NCI-H2227 (cell line): ENCODE results near the gene DST.

Source experiments
- DNase-seq: peaks from one replicate; lab custom pipeline; 2025; ENCODE audit not compliant: unreplicated experiment; lab: John Stamatoyannopoulos, UW

The DST gene

DNA sequence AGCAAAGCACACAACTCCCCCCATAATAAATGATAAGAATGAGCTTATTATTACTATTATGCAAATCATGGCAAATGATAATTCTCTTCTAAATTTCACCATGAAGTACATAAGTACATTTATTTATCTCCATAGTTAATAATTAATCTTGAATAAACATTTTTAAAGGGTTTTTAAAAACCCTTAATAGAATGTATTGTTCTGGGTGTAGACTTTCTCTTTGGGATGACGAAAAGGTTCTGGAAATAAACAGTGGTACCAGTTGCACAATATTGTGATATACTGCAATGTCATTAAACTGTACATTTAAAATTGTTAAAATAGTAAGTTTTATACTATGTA, 18.0 kb downstream of the DST start:
- DNase-seq, result no peak

DNA sequence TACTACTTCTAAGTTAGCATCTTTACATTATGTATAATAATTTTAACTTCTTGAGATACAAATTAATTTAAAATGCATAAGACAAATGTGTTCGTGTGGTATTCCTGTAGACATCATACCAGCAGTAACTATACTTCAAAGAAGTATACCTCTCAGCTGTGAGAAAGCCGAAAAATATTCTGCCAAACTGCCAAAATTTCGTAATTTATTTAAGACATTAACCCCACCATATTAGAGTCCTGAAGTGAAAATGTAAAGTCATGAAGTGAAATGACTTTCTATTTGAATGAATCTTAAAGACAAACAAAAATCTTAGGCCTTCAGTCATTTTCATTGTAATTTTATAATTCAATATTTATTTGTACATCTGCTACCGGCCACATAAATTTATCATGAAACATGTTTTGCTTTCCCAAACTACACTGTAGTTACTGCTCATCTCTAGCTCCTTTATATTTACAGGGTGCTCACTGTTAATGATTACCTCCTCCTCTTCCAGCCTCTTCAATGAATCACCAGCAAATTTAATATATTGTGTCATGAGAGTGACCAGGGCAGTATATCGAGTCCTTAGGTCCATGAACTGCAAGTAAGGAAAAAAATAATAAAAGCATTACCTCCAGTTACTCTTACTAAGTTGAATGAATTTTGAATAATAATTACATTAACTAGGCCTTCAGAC, 18.5 kb downstream of the DST start:
- DNase-seq, result no peak

DNA sequence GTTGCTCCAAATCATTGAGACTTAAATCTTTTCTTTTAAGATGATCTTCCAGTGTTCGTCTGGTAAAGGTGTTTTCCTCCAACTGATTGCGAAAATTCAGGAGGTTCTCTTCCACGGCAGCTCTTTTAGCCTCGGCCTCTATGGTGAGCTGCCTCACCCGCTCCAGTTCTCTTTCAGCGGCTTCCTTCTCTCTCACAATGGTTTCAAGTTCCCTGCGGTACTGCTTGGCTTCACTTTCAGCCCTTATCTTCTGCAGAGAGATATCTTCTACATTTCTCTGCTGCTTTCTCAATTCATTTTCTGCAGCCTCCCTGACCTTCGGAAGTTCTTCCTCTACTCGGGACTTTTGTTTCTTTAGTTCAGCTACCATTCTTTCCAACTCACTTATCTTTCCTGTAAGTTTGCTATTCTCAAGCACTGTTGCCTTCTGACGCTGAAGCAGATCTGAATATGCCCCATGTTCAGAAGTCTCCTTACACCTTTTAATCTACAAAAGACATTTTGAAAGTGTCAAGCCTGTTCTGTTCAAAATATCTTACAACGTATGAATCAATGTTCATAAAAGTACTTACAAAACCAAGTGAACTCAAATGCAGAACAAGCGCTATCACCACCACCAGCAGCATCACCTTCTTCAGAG, 22.3 kb downstream of the DST start:
- DNase-seq, result no peak

DNA sequence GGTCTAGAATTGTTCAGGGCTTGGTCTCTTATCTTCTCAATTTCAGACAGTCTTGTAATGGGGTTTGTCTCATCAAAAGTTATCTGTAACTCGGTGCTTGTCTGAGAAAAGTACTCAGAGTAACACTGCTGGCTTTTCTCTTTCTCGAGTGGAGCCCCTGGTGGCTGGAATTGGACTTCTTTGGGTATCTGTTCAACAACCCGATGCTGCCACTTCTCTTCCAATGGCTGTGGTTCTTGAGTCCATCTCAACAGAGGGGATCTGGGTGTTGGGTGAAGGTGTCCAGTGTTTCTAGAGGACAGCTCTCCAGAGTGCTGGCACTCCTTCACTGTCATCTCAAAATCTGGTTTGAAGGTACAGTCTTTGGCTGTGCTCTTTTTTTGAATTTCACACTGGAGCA, 24.6 kb downstream of the DST start:
- DNase-seq, result no peak

DNA sequence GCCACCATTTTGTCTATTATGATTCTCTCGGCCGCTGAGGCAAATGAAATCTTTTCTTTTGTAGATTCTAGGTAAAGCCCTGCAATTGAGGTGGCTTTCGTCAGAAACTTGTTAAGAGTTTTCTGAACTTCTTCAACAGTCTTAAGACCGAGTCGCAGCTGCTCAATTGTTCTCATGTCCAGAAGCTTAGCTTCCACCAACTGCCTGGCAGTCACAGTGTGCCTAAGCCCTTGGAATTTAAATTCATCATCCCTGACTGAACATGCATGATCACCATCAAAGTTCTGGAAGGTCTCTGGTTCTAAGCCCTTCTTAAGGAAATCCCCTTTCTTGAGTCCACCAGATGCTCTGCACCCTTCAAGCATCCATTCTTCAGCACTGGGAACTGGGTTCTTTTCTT, 25.7 kb downstream of the DST start:
- no peak for DNase-seq

DNA sequence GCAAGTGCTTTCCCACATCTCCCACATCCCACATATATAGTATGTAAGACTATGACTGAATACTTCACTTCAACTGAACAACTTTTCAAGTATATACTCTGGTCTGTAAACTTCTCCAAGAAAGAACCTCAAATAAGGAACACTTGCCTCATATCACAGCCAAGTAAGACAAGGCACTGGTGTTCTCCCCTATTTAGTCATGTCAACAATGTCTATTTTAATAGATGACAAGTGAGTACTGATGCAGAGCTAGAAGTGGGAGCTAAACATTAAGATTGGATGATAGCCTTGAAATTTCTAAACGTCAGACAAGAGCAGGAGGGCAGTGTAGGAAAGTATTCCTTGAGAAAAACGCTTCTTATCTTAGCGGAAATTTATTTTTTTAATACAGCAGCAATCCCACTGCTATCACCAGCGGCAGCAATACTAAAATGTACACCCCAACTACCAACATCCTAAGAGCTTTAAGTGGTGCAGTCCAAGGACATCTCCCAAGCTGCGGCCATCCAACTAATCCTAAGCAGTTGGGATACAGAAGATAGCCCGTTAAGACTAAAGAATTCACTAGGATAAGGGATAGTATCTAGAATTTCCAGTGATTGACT, 29.3 kb downstream of the DST start:
- no peak for DNase-seq

DNA sequence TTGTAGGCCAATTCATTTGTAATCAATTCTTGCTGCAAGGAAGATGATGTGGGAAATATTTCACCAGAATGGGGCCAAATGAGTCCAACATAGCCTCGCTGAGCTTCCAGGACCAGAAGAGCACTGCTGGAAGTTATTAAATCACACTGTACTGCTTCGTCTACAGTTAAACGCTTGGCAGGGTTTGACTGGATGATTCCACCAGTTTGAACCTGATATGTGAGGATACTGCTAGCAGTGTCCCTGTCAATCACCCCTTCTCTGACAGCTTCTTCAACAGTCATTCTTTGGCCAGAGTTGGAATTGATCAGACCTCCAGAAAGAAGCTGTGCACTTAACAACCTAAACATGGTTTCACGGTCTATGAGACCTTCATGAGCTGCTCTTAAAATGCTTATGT, 34.4 kb downstream of the DST start:
- no peak for DNase-seq

DNA sequence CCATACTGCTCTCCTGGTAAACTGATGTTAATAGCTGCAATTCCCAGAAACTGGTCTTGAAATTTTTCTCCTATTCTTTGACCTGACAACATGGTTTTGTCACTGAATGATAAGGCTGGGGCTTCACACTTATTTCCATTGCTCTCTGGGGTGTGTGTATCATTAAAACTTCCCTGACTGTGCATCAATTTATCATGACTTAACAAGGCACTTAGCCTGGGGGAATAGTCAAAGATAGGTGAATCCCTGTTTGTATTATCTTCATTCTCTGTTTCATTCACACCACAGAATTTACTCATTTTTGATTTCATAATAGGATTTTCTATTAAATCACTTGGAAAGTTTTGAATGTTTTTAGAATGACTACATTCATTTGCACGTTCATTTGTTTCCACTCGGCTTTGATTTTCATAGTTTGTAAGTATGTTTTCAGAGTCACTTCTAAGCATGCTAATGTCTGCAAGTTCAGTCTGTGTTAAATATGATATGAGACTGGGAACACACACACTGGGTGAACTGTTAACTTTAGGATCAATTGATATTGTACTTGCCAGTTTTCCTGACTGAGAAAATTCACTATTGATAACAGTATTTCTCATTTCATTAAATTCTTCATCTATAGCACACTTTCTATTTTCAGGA, 35.5 kb downstream of the DST start:
- DNase-seq, result no peak

DNA sequence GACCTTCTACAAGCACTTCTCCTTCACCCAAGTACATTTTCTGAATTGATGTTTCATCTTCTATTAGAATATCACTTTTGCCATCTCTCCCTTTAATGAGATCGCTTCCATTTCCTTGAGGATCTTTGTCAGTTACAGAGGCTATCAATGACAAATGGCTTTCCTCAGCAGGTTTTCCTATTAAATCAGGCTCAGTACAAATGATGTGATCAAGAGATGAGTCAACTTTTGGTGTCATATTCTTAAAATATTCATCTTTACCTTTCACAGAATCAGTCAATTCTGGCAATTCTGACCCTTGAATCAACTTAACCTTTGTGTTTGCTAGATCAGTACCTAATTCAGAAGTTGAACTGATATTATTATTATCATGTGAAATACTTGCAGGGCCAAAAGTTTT, 37.3 kb downstream of the DST start:
- no peak for DNase-seq

DNA sequence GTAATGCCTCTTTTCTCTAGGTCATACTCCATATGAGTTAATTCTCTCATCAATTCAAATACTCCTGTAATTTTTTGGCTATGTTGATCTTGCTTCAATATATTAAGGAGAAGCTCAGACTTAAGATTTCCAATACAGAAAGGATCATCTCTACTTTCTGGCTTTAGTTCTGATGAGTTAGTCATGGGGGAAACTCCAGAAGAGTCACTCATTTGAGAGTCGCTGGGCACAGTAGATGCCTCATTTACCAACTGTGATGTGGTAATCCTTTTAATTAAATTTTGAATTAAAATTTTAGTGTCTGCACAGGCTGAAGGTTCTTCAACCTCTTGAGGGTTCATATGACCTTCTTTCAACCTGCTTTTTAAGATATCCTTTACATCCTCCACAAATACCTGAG, 38.5 kb downstream of the DST start:
- no peak for DNase-seq

DNA sequence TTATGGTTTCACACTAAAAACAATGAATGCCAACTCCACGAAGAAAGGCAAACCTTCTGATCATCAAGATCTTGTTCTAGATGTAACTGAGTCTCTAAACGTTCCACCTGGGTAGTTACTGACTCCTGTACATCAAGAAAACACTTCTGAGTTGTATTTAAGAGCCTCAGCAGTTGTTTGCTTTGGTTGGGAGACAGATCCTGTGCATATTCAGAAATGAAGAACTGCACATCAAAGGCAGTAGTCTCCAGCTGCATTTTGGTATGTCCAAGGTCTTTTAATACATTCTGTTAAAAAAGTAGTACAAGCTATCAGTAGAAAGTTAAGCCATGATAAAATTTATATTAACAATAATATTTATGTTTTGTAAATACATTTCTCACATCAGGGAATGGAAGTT, 41.3 kb downstream of the DST start:
- no peak for DNase-seq

DNA sequence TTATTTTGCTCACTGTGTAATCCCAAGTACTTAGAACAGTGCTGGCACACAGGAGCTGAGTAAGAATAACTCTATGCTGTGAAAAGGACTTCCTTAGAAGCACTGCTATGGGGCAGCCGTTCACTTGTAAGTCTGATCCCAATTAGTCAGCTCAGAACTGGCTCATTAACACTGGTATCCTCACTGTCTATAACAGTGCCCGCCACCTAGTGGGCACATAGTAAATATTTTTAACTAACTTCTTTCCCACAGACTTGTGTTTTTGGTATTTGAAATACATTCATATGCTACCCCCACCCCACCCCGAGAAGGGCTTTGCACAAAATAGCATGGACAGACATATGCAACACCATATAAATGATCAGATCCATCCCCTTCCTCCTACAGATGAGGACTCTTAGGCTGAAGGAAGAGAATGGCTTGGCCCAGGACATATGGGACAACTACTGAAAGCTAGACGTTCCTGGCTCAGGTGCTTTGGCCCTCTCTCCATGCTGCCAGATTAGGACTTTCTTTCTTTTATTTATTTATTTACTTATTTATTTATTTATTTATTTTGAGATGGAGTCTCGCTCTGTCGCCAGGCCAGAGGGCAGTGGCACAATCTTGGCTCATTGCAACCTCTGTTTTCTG, 47.1 kb downstream of the DST start:
- peak; percentile 1 for DNase-seq

DNA sequence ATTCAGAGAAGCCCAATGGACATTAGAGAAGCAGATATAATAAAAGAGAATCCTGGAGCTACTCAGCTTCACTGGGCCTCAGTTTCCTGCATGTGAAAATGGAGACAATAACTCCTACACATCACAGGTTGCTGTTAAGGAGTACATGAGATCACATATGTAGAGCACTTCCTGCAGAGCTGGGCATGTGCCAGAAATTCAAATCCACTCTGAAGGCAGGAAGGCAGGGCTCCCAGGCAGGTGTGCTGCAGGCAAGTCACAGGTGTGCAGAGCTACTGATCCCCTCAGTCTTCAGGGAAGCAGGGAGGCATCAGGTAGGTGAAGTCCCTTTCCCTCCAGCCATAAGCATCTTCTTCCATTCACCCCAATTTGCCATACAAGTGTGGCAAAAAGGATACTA, 48.0 kb downstream of the DST start:
- DNase-seq, result no peak

DNA sequence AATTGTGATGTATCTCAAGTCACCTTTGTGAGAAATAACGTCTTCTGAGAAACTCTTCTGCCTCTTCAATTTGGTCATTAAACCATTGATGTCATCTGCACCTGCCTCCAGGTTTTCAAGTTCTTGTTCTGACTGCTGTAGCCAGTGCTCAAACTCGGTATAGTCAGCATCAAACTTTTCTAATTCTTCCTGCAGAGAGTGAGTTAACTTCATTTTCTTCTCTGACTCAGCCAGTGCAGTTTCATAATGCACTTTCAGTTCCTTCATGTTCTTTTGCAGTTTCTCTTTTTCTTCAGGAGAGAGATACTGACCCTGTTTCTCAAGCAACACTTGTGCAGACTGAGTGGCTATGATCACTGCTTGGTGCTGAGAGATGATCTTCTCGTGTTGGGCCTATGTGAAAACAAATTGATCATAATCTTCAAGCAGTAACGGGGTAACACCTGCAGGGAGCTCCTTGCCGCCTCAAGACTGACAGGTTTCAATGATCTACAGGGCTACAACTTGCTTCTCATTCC, 48.8 kb downstream of the DST start:
- no peak for DNase-seq

DNA sequence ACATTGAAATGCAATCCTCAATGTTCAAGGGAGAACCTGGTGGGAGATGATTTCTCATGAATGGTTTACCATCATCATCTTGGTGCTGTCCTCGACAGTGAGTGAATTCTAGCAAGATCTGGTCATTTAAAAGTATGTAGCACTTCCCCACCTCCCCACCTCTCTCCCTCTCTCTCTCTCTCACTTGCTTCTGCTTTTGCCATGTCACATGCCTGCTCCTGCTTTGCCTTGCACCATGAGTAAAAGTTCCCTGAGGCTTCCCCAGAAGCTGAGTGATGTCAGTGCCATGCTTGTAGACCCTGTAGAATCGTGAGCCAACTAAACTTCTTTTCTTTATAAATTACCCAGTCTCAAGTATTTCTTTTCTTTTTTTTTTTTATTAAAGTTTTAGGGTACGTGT, 60.5 kb downstream of the DST start:
- DNase-seq, result no peak

DNA sequence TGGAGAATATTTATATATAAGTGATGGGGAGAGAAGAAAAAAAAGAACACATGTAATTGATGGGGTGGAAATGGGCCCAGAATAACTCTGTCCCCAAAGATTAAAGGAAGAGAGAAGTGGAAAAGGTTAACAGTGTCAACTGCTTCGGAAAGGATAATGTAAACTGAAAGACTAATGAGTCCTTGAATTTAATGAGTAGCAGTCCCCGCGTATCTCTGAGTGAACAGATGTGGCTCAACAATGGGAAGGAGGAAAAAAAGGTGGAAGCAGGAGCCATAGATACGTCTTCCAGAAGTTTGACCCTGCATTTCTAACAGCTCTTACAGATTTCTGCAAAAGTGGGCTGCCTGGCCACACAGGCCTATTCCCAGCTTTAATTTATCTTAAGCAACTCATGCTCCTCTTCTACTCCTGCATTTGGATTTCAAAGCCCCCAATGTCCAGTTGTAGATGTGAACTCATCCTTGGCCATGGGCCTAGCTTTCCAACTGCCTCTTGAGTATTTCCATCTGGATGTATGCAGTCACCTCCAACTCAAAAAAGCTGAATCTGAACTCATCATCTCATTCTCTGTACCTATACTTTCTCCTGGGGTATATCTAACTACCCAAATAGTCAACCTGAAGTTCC, 61.3 kb downstream of the DST start:
- peak; percentile 22 for DNase-seq

DNA sequence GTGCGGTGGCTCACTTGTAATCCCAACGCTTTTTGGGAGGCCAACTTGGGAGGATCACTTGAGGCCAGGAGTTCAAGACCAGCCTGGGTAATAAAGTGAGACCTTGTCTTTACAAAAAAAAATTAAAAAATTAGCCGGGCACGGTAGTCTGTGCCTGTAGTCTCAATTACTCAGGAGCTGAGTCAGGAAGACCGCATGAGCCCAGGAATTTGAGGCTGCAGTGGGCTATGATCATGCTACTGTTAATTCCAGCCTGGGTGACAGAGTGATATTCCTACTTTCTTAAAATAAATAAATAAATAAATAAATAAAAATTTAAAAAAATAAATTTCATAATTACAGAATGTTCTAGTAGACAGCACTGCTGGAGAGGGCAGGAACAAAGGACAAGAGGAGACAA, 62.4 kb downstream of the DST start:
- no peak for DNase-seq

DNA sequence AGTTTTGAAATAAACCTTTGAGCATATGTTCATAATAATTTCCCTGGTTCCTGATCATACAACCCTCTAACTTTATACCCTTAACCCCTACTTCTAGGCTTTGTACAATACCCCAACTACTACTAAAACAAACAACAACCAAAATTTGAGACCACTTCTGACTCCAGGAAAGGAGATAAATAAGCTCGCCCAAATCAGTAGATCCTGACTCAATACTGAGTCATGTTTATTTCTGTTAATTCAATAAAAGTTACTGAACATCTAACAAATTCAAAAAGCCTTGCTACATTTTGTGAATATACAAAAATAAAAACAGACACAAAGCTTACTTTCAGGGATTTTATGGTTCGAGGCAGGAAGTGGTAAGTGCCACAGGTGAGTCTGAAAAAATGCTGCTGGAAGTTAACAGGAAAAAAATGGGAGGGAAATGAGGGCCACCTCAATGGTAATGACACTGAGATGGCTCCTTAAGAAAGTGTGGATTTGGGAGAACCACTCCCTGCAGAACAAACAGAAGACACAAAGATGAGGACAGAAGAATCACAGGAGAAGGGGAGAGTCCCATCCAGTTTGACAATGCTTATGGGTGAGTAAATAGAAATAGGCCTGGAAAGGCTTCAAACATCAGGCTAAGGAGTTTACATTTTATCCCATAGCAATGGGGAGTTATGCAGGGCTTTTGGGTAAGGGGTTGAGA, 63.4 kb downstream of the DST start:
- DNase-seq, result no peak

DNA sequence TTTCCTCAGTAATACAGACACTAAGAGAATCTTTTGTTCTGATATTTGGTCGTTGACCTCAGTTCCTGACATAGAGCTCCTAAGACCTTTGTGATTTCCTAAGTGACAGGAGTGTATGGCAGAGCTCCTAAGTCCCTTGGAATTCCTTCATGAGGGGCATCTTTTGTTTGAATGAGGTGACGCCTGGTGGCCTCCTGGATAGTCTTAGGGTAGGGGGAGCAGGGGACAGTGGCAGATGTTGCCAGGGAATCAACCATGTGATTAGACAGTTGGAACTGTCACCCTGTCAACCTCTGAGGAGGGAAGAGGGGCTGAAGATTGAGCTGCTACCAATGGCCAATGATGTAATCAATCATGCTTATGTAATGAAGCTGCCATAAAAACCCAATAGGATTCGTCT, 67.0 kb downstream of the DST start:
- no peak for DNase-seq

DNA sequence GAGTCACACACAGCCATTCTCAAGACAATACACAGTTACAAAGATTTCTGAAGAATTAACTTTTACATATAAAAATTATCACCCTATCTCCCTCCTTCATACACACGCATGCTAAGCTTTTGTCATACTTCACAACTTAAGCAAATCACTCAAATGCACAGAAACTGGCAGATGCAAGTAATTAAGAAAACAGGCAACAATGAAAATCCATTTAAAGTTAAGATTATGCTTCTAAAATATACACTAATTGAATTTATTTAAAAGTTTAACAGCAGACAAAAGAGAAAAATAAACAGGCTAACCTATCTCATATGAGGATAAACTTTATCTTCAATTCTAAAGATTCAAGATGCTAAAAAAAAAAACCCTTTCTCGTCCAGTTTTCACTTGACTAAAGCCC, 68.4 kb downstream of the DST start:
- DNase-seq, result no peak

DNA sequence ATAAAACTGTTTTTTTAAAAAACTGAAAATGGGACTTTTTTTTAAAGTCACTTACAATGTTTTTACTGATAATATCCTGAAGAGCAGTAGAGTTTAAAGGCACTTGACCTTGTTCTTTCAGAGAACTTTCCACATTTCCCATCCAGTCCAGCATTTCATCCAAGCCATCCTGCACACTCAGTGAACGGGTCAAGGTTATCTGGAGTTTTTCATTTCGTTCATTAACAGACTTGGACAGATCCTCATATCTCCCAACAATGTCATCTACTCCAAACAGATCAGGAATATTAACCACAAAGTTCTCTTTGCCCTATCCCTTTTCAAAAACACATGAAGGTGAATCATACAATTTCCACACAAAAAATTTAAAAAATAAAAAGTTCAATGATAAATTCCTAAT, 69.1 kb downstream of the DST start:
- no peak for DNase-seq
